Measurements from ENCODE around the gene AGPS. TPM values are rescaled to one million over a fixed set of nuclear protein-coding genes. Genes with fewer than 3 reads are reported as not detected.

Gene AGPS
- total and polyA plus RNA-seq, 3 donors from 2014 or later, result 36.7 to 73.4 (median 55.7) TPM

DNA sequence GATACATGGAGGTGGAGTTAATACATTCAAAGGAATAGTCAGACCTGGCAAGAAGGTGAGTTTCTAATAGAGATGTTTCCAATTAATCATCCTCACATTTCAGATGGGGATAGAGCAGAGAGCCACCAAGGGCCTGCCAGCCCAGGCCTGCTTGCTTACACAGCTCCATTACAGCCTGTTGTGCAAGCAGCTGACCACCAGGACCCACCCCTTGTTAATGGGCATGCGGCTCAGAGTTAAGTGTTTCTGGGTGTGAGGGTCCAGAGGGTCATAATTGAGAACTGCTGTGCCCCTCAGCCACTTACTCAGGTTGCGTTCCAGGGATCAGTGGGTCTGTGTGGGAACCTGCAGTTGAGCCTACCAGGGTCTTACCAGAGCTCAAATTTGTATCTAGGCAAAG lies 199.8 kb downstream of the AGPS start:
- H3K27me3 ChIP-seq, result no peaks in the 10 kb centered on the region
- intact Hi-C loops (cut with DNase I; ENCODE audit: low total_unique reads), result no loop called here
- H3K9me3 ChIP-seq, result no peaks in the 10 kb centered on the region
- H3K27ac ChIP-seq, result no peak overlapping the region
- TF ChIP-seq POLR2A (IDR thresholded peaks at IDR 0.05), result no peak
- TF ChIP-seq, protein P1, sequence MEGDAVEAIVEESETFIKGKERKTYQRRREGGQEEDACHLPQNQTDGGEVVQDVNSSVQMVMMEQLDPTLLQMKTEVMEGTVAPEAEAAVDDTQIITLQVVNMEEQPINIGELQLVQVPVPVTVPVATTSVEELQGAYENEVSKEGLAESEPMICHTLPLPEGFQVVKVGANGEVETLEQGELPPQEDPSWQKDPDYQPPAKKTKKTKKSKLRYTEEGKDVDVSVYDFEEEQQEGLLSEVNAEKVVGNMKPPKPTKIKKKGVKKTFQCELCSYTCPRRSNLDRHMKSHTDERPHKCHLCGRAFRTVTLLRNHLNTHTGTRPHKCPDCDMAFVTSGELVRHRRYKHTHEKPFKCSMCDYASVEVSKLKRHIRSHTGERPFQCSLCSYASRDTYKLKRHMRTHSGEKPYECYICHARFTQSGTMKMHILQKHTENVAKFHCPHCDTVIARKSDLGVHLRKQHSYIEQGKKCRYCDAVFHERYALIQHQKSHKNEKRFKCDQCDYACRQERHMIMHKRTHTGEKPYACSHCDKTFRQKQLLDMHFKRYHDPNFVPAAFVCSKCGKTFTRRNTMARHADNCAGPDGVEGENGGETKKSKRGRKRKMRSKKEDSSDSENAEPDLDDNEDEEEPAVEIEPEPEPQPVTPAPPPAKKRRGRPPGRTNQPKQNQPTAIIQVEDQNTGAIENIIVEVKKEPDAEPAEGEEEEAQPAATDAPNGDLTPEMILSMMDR (IDR thresholded peaks at IDR 0.05), result no peak
- no peaks in the 10 kb centered on the region for H3K4me1 ChIP-seq
- WGBS, 2 donors, result 92 to 97% methylated on average over 2 of the region's 2 CpGs
- no peak overlapping the region for H3K4me3 ChIP-seq
- DNase-seq, result no peak
- H3K36me3 ChIP-seq (ENCODE audit: low read depth, missing control alignments), result no peaks in the 10 kb centered on the region

DNA sequence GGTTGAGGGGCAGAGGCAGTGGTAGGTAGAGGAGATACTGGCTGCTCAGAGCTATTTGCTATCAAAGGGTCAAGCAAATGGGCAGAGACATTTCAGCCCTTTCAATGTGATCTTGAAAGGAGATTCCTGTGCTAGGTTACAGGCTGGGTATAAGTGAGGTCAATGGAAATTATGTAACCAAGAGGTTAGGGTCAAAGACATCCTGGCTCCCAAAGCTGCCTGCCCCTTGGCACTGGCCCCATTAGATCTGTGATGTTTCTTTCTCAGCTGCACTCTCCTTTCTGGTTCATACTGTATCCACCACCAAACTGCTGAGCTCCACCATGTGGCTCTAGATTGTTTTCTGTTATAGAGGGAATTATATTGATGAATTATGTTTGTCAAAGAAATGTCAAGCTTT lies 200.4 kb downstream of the AGPS start:
- H3K27ac ChIP-seq, result no peak overlapping the region
- H3K36me3 ChIP-seq (ENCODE audit: low read depth, missing control alignments), result no peaks in the 10 kb centered on the region
- no peaks in the 10 kb centered on the region for H3K9me3 ChIP-seq
- H3K4me1 ChIP-seq, result peaks cover 4% of the 10 kb centered on the region
- no peaks in the 10 kb centered on the region for H3K27me3 ChIP-seq
- H3K4me3 ChIP-seq, result no peak overlapping the region
- intact Hi-C loops (cut with DNase I; ENCODE audit: low total_unique reads), result no loop called here
- DNase-seq, result no peak
- TF ChIP-seq, protein P1 (IDR thresholded peaks at IDR 0.05), result no peak
- no peak for TF ChIP-seq POLR2A (IDR thresholded peaks at IDR 0.05)

DNA sequence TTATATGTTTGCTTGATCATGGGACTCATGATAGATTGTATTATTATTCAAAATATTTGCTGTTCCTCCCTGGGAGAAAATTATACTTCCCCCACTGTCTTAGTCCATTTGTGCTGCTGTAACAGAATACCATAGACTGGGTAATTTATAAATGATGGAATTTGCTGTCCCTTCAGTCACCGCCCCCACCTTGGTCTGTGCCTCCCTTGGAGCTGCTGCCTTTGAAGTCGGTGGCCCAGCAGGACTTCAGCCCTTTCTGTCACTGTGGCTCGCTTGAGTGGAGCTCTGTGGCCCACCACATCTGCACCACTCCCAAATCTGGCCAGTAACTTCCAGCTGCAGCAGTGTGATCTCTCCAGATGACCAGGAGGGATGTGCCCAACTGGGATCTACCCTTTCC lies 200.8 kb downstream of the AGPS start:
- no peak overlapping the region for H3K27ac ChIP-seq
- intact Hi-C loops (cut with DNase I; ENCODE audit: low total_unique reads), result no loop called here
- peaks cover 8% of the 10 kb centered on the region for H3K4me1 ChIP-seq
- no peaks in the 10 kb centered on the region for H3K27me3 ChIP-seq
- DNase-seq, result no peak
- no peaks in the 10 kb centered on the region for H3K9me3 ChIP-seq
- no peaks in the 10 kb centered on the region for H3K36me3 ChIP-seq (ENCODE audit: low read depth, missing control alignments)
- H3K4me3 ChIP-seq, result no peak overlapping the region
- TF ChIP-seq, protein P1 (IDR thresholded peaks at IDR 0.05), result no peak
- TF ChIP-seq POLR2A (IDR thresholded peaks at IDR 0.05), result no peak
- 87 to 89% methylated on average over 3 of the region's 3 CpGs for WGBS, 2 donors

Small RNA genes within 50 kb of the gene (small RNA-seq; reads per million reads assigned to genes)
- 0 reads per million in 2 donors for gene RF01210

Other genes starting within 250 kb of the AGPS start
- 100 to 1,000 TPM in 1 of 2 donors, 10 to 100 TPM in 1; 81.3 to 103 TPM for gene HNRNPA3, start 180.0 kb upstream of the AGPS start, total RNA-seq
- gene HNRNPA3, start 180.0 kb upstream of the AGPS start, polyA plus RNA-seq (ENCODE audit: insufficient read depth, low read depth, low replicate concordance), result 284 TPM
- 100 to 1,000 TPM; 126 to 132 TPM for gene NFE2L2, start 128.0 kb upstream of the AGPS start, total RNA-seq
- 72.7 TPM for gene NFE2L2, start 128.0 kb upstream of the AGPS start, polyA plus RNA-seq (ENCODE audit: insufficient read depth, low read depth, low replicate concordance)